ENCODE data around the gene SMYD4.

- no peak for TF ChIP-seq CTCF (conservative IDR thresholded peaks at IDR 0.05)
- TF ChIP-seq EZH2 (IDR thresholded peaks at IDR 0.05; ENCODE audit: low read depth), result no peak
Measured at GRCh38 chr17:1872254-1872653, 42.6 kb upstream of the SMYD4 start.

Measured in PC-9 (cell line).